Loucy (cell line): ENCODE measurements around the gene KLHDC8B.

Source experiments
- H2AFZ ChIP-seq: fragments of 200-600 bp; sonication (generic); 2 replicates; pipeline ENCODE4 v1.6.0; 2016; ENCODE audit warnings: antibody characterized with exemption, mild to moderate bottlenecking, low read length, moderate library complexity
- H3F3A ChIP-seq: fragments of 200-600 bp; 2 replicates; pipeline ENCODE4 v1.6.0; 2016; ENCODE audit warnings: antibody characterized with exemption, low read depth, mild to moderate bottlenecking
- H3K27me3 ChIP-seq: fragments of 200-600 bp; sonication (generic); 2 replicates; pipeline ENCODE4 v1.6.1; 2014; ENCODE audit warnings: low read length, mild to moderate bottlenecking; ENCODE audit not compliant: insufficient read depth, poor library complexity, severe bottlenecking
- H3K36me3 ChIP-seq: fragments of 200-600 bp; sonication (generic); 2 replicates; pipeline ENCODE4 v1.6.1; 2016; ENCODE audit warnings: low read length; ENCODE audit not compliant: insufficient read depth
- H3K4me1 ChIP-seq: fragments of 200-600 bp; sonication (generic); 2 replicates; pipeline ENCODE4 v1.5.1; 2014; ENCODE audit warnings: low read length, mild to moderate bottlenecking; ENCODE audit not compliant: insufficient read depth, poor library complexity, severe bottlenecking
- H3K4me2 ChIP-seq: fragments of 200-600 bp; sonication (generic); 2 replicates; pipeline ENCODE4 v1.6.0; 2014; ENCODE audit warnings: antibody characterized with exemption, low read length, low read depth, mild to moderate bottlenecking; ENCODE audit not compliant: poor library complexity, severe bottlenecking
- H3K4me3 ChIP-seq: fragments of 200-600 bp; sonication (generic); 2 replicates; pipeline ENCODE4 v1.5.1; 2014; ENCODE audit warnings: low read length, mild to moderate bottlenecking, mixed read lengths; ENCODE audit not compliant: poor library complexity, severe bottlenecking
- H3K79me2 ChIP-seq: fragments of 200-600 bp; sonication (generic); 2 replicates; pipeline ENCODE4 v1.6.1; 2014; ENCODE audit warnings: low read length; ENCODE audit not compliant: insufficient read depth
- H3K9ac ChIP-seq: fragments of 200-600 bp; sonication (generic); 2 replicates; pipeline ENCODE4 v1.6.0; 2014; ENCODE audit warnings: mild to moderate bottlenecking, low read depth, low read length, moderate library complexity; ENCODE audit not compliant: poor library complexity, severe bottlenecking
- H3K9me2 ChIP-seq: fragments of 200-600 bp; sonication (generic); replicated peaks from 2 replicates; pipeline ENCODE4 v1.6.1; 2016; ENCODE audit warnings: low read depth, low read length, mixed read lengths
- H3K9me3 ChIP-seq: fragments of 200-600 bp; sonication (generic); 2 replicates; pipeline ENCODE4 v1.6.1; 2014; ENCODE audit warnings: mild to moderate bottlenecking, antibody characterized with exemption, low read length, low read depth; ENCODE audit not compliant: insufficient read depth
- H4K20me1 ChIP-seq: fragments of 200-600 bp; sonication (generic); 2 replicates; pipeline ENCODE4 v1.6.0; 2014; ENCODE audit warnings: antibody characterized with exemption, low read length, mild to moderate bottlenecking; ENCODE audit not compliant: insufficient read depth, poor library complexity, severe bottlenecking
- EZH2phosphoT487 ChIP-seq: fragments of 200-600 bp; IDR thresholded peaks from 2 replicates; pipeline ENCODE4 v1.6.1; 2018; ENCODE audit warnings: antibody characterized with exemption, mild to moderate bottlenecking, moderate library complexity, borderline replicate concordance
- TF ChIP-seq, protein P1 (sequence below): fragments of 200-600 bp; sonication (generic); conservative IDR thresholded peaks from 2 replicates; pipeline ENCODE4 v1.5.1; 2014; ENCODE audit warnings: mild to moderate bottlenecking, antibody characterized with exemption, low read length

The KLHDC8B gene

DNA sequence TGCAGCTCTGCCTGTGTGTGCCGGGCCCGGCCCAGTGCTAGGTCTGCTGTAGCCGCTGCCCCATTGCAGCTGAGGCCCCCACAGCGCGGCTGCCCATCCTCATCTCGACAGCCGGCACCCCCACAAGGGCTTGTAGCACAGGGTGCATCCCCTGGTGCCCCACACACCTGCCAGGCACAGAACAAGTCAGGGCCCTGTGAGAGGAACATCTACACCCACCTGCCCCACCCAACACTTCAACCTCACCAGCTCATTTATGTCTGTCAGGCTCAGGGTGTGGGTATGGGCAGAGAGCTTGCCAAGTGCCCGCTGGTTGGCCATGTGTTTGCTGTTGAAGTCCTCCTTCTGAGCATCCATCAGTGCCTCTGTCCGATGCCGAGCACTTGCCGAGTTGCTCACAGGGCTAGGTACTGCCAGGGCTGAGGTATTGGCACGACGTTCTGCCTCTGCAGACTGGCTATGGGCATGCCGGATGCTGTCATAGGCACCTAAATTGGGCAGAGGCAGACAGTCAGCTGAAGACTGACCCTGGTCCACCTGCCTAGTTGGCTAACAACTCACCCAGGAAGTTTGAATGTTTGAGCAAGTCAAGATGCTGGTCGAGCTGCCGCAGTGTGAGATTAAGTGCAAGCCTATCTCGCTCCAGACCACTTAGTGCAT lies 48.4 kb upstream of the KLHDC8B start:
- H4K20me1 ChIP-seq, result peaks cover 3% of the 10 kb centered on the region
- no peak overlapping the region for H3K4me3 ChIP-seq
- peaks cover under 1% of the 10 kb centered on the region; the same call in 1 of the 2 replicates for H3K36me3 ChIP-seq
- H3K4me2 ChIP-seq, result no peak overlapping the region
- no peak overlapping the region for H3K9ac ChIP-seq
- peaks cover 7% of the 10 kb centered on the region for H3F3A ChIP-seq
- H3K9me2 ChIP-seq, result no peaks in the 10 kb centered on the region
- H2AFZ ChIP-seq, result no peak overlapping the region
- H3K27me3 ChIP-seq, result no peaks in the 10 kb centered on the region
- no peaks in the 10 kb centered on the region for H3K9me3 ChIP-seq
- H3K79me2 ChIP-seq, result peaks cover 23% of the 10 kb centered on the region
- TF ChIP-seq, protein P1, sequence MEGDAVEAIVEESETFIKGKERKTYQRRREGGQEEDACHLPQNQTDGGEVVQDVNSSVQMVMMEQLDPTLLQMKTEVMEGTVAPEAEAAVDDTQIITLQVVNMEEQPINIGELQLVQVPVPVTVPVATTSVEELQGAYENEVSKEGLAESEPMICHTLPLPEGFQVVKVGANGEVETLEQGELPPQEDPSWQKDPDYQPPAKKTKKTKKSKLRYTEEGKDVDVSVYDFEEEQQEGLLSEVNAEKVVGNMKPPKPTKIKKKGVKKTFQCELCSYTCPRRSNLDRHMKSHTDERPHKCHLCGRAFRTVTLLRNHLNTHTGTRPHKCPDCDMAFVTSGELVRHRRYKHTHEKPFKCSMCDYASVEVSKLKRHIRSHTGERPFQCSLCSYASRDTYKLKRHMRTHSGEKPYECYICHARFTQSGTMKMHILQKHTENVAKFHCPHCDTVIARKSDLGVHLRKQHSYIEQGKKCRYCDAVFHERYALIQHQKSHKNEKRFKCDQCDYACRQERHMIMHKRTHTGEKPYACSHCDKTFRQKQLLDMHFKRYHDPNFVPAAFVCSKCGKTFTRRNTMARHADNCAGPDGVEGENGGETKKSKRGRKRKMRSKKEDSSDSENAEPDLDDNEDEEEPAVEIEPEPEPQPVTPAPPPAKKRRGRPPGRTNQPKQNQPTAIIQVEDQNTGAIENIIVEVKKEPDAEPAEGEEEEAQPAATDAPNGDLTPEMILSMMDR, result no peak
- TF ChIP-seq EZH2phosphoT487, result no peak
- H3K4me1 ChIP-seq, result peaks cover 21% of the 10 kb centered on the region

DNA sequence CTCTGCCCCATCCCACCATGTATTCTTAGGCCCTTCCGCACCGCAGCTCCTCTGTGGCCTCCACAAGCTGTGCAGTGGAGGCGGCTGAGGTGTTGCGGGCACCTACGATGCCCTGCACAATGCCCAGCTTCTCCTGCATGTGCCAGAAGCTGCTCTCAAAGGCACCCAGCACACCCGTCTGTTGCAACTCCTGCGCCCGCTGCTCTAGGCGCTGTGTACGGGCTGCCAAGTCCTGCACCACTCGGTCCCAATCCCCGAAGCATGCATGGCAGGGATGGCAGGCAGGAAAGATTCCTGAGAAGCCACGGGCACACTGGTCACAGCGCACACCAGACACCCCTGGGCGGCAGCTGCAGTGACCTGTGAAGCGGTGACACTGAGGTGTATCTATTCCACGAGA lies 47.7 kb upstream of the KLHDC8B start:
- no peaks in the 10 kb centered on the region for H3K27me3 ChIP-seq
- no peak overlapping the region for H3K4me2 ChIP-seq
- H3K36me3 ChIP-seq, result no peaks in the 10 kb centered on the region
- peaks cover 3% of the 10 kb centered on the region for H4K20me1 ChIP-seq
- no peaks in the 10 kb centered on the region for H3K9me3 ChIP-seq
- TF ChIP-seq, protein P1, result no peak
- H3K9me2 ChIP-seq, result no peaks in the 10 kb centered on the region
- H3K4me1 ChIP-seq, result peaks cover 18% of the 10 kb centered on the region
- H2AFZ ChIP-seq, result no peak overlapping the region
- H3F3A ChIP-seq, result peaks cover 7% of the 10 kb centered on the region
- H3K79me2 ChIP-seq, result peaks cover 16% of the 10 kb centered on the region
- no peak overlapping the region for H3K4me3 ChIP-seq
- no peak overlapping the region for H3K9ac ChIP-seq

DNA sequence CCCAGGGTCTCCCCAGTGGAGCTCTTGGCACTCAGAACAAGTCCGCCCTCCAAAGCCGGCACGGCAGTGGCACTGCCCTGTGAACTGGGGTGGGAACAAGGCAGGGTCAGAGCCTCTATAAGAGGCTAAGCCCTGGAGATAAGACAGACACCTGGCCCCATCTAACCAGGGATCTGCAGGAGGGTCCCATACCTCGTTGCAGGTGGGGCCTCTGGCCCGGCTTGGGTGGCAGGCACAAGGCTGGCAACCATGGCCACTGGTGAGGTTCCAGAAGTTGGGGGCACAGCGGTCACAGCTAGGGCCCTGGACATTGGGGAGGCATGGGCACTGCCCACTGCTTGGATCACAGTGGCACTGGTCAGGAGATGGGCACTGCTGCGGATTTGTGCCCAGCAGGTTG lies 47.2 kb upstream of the KLHDC8B start:
- H2AFZ ChIP-seq, result no peak overlapping the region
- peaks cover 13% of the 10 kb centered on the region for H3K4me1 ChIP-seq
- peaks cover 11% of the 10 kb centered on the region for H3K79me2 ChIP-seq
- H3K9me2 ChIP-seq, result no peaks in the 10 kb centered on the region
- H3K27me3 ChIP-seq, result no peaks in the 10 kb centered on the region
- H3K9ac ChIP-seq, result no peak overlapping the region
- no peak overlapping the region for H3K4me2 ChIP-seq
- no peaks in the 10 kb centered on the region for H3K36me3 ChIP-seq
- H3K4me3 ChIP-seq, result no peak overlapping the region
- TF ChIP-seq, protein P1, result no peak
- TF ChIP-seq EZH2phosphoT487, result no peak
- peaks cover 3% of the 10 kb centered on the region for H4K20me1 ChIP-seq
- H3K9me3 ChIP-seq, result no peaks in the 10 kb centered on the region
- H3F3A ChIP-seq, result peaks cover 7% of the 10 kb centered on the region
